ENCODE results near the gene SLC6A20.

SLC6A20 gene

DNA sequence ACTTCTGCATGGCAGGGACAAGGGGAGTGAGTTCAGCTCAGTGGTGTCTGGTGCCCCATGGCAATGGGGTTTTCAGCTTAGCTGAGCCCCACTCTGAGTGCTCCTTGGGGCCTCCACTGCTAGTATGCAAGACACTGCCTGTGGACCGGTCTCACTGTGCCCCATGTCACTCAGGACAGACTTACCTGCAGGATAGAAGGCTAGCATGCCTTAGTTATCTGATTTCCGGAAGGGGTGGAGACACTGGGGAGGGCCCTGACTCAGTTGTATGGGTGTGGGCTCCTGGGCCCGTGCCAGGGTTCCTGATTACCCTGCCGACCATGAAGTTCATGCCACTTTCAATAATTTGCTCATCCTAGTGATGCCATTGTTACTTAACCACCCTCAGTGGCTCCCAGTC lies 4.3 kb upstream of the SLC6A20 start:
- DNase-seq, result no peak

GRCh38 chr3:45799586-45799985 lies 3.2 kb upstream of the SLC6A20 start:
- DNase-seq, result no peak

GRCh38 chr3:45798034-45798433 lies 1.7 kb upstream of the SLC6A20 start:
- DNase-seq, result no peak

DNA sequence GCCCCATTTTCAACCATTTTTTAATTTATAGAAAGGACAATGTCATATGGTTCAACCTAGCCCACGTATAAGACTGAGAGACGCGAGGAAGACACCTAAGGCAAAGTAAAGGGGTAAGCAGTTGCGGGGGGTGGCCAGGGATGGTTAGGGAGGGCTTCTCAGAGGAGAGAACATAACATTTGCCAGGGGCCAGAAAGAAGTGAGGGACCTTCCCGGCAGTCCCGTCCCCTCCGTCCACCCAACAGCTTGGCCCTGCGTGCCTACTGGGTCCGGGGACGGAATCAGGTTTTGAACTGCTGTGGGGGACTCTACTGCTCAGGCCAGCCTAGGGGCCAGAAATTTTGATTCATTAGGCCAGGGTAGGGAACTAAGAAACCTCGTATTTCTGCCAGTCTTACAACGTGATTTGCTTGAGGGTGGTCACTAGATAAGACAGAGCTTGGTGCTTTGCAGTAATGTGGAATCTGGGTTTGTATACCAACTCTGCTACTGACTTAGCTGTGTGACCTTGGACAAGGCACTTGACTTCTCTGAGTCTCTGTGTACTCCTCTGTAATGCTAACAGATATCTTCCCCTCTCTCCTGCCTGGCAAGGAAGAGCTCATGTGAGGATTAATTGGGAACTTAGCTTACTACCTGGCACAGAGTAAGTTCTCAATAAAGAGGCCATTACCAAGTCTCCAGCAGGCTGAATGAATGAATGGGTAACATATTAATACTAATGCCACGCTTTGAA lies 734 bp upstream of the SLC6A20 start:
- no peak for DNase-seq

- no peak for DNase-seq
Observed at GRCh38 chr3:45795509-45795881, 841 bp downstream of the SLC6A20 start.

DNA sequence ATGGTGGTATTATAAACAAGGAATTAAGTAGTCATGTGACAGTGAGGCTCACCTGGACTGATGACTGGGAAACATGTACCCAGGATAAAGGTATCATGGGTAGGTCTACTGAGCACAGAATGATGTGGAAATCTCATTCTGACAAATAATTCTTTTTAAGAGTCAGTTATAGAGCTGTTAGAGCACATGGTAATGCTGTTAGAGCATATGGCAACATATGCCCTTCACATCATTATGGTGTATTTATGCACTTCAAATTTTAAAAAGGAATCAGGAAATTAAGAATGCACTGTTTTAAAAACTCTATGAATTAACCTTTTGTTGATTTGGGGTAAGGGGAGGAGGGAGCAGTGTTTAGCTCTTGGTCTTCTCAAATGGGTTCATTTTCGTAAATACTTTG lies 1.7 kb downstream of the SLC6A20 start:
- DNase-seq, result no peak

GRCh38 chr3:45794177-45794560 lies 2.2 kb downstream of the SLC6A20 start:
- DNase-seq, result no peak

DNA sequence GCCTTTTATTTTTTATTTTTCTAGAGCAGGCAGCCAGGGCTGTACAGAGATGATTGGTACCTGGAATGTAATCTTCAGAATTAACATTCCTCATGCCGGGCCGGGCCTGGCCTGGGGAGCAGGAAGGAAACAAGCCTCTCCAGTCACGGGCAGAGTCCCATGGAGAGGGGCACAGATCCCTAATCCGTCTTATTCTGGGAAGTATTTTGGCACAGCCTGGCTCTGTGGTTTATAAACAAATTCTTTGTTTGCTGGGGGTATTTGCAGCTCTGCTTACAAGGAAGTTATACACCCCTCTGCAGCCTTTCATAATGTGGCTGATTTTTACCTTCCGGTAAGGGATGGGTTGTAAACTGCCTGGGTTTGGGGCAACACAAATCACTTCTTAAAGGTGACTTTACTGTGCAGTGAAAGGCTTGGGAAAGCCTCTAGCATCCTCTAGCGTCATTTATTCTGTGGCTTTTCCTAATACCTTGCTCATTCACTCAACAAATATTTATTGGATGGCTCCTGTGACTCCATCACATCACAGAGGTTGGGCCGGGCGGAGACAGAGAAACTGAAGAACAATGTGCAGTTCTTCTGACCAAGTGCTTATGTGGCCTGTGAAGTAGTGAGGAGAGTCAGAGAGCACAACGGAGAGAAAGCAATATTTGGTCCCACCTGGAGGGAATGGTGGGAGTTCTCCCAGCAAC lies 2.7 kb downstream of the SLC6A20 start:
- DNase-seq, result no peak

DNA sequence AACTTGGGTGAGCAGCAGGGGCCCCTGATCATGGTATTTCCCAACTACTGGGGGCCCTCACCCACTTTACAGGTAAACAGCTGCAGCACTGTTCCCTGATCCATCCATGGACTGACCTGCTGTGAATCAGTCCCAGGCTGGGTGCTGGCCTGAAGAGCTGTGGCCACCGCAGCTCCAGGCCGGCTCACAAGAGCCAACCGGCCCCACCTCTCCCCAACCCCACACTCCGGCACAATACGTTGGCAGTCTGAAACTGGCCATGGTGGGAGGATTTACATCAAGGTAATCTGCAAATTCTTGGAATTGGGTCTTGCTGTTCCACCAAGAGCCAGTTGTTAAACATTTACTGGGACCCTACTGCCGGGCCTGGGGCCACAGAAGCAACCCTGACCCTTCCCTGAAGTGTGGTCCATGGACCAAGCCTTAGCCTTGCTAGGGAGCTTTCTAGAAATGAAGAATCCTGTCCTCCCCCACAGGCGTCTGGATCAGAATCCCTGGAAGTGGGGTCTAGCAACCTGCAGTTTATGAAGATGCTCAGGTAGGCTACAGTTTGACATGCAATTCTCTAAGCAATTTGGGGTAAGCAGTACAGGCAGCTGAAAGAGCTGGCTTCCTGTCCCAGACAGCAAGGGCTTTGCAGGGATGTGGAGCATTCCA lies 3.7 kb downstream of the SLC6A20 start:
- no peak for DNase-seq

- DNase-seq, result no peak
Observed at GRCh38 chr3:45792036-45792435, 4.3 kb downstream of the SLC6A20 start.

DNA sequence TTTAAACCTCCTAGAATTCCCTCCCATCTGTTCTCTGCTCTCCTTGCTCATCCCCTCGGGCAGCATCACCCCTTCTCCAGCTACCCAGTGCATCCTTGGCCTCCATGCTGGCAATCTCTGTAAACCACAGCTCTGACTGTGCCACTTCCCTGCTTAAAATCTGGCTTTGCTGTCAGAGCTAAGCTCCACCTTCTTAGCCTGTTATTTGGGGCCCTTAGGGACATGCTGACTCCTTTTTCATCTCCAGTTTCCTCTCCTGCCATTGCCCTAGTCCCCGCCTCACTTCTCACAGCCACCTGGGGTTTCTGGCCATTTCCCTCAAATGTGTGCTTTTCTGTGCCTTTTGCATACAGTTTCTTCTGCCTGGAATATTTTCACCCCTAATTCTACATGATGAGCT lies 5.7 kb downstream of the SLC6A20 start:
- no peak for DNase-seq

DNA sequence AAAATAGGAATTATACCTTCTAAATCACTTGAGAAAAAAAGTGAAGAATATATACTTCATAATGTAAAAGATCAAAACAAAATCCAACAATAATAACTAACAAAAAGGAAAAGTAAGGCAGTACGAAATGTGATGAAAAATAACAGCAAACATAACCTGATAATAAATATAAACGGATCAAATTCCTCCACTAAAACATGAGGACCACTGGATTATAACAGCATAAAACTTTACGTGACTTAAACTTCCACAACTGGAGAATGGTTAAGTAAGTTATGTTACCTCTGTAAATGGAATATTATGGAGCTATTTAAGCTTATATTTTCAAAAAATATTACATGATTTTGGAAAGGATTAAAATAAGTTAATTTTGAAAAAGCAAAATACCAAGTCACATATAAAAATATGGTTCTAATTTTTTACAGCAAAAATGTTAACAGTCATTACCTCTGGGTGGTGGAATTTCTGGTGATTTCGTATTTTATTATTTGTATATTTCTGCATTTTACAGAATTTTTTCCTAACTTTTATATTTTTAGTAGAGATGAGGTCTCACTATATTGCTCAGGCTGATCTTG lies 7.0 kb downstream of the SLC6A20 start:
- no peak for DNase-seq

DNA sequence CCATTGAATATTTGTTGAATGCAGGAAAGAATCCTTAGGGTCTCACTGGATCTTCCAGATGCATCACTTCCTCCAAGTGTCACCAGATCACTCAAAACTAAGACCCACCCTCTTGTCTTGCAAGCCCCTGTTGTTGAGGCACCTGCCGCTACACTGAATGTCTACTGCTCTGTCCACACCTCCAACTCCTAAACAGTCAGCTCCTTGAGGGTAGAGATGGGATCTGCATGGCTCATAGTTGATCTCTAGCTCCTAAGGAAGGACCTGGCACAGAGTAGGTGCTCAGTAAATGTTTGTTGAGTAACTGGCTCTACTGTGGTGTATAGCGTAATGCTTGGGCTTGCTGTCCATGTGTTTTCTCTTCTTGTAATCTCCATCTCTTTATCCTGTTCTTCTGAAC lies 8.8 kb downstream of the SLC6A20 start:
- DNase-seq, result no peak

DNA sequence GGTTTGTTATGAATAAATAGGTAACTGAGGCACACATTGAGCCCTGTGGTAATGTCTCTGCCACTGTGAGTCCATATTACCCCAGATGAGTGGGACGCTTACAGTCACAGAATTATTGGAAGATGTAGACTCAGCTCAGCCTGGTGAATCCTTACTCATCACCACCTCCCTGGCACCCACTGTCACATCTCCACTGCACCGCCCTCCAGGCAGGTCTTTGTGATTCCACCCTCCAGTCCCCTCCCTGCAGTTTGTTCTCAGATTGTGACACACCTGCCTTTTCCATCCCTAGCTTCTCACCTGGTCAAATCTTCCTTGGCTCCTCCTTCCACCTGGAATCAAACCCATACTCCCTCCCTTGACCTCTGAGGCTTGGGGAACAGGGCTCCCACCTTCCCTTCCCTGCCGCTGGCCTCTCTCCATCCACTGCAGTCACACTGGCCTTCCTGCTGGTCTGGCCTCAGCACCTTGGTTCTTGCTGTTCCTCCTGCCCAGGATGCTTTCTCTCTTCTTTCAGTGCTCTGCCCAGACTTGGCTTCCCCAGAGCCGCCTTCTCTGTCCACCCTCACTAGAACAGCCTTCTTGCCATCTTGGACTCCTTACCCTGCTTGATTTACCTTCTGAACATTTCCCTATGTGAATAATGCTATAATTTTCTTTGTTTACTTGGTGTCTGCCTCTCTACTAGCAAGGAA lies 9.4 kb downstream of the SLC6A20 start:
- no peak for DNase-seq

DNA sequence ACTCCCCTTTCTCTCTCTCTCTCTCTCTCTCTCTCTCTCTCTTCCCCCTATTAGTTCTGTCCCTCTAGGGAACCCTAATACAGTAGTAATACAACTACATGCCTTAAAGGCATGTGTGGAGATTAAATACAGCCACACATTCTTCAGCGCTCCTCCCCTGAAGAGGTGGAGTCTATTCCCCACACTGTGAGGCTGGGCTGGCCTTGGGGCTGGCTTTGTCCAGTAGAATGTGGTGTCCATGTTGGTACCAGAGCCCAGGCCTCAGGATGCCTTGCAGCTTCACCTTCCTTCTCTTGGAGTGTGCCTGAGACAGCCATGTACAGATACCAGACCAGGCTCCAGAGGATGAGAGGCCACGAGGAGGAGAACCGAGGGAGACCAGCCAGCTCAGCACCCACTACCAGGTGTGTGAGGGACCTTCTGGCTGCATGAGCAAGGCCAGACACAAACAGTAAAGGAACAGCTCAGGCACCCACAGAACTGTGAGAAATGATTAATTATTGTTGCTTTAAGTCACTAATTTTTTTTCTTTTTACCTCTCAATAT lies 10.7 kb downstream of the SLC6A20 start:
- no peak for DNase-seq

- DNase-seq, result no peak
Observed at GRCh38 chr3:45783667-45784066, 12.7 kb downstream of the SLC6A20 start.

DNA sequence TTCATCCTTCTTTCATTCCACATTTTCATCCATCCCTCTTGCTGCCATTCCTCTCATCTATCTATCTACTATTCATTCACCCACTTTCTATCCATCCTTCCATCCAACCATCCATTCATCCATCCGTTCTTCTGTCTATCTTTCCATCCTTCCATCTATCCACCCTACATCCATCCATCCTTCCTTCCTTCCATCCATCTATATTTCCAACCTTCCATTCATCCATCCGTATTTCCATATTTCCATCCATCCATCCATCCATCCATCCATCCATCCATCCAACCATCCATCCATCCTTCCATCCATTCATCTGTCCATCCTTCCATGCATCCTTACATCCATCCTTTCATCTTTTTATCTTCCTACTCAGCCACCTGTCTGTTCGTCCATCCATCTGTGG lies 14.0 kb downstream of the SLC6A20 start:
- DNase-seq, result no peak

DNA sequence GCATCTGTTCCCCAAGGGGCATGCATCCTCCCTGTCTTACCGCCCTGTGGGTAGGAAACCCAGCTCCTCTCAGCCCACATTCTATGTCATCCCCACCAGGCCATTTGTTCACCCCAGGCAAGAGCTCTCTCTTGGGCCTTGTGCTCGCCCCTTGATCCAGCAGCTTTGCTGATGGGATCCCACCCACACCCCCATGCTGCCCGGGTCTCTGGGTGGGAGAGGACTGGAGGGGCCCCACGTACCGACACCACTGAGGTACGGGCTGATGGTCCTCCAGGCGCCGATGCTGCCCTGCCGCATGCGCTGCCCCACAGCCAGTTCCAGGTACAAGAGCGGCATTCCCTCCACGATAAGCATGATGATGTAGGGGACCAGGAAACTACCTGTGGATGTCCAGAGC lies 14.5 kb downstream of the SLC6A20 start:
- DNase-seq, result no peak

DNA sequence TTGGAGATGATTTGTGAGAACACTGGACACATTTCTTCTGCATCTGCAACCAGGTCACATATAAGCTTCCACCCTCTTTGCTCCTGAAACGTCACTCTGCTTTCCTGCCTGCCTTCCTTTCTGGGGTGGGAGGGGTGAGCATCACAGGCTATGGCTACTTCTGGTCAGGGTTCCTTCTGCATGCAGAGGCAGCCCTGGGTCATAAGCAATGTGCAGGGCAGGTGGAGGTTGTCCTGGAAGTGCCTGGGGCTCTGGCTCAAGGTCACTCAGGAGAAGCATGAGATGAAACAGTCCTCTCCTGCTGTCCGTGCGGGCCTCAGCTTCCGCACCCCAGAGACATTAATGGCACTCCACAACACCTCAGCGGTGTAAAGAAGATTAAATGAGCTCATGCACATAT lies 15.1 kb downstream of the SLC6A20 start:
- DNase-seq, result no peak

- no peak for DNase-seq
Observed at GRCh38 chr3:45779746-45780735, 16.3 kb downstream of the SLC6A20 start.

DNA sequence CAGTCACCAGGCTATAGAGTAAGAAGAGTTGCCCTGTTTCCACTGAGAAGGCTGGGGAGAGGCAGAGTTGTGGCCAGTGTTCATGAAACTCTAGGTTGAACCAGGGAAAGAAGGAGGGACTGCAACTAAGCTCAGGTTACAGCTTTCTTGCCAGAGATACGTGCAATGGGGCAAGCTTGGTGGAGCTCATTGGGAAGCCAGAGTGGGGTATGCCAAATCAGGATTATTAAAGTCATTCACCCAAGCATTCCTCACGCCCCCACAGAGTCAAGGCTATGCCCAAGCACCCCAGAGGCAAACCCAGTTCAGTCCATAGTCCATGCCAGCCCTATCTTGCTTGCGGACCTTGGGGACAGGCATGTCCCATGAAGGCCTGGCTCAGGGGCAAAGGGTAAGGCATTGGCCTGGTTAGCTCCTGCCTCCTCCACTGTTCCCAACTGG lies 17.6 kb downstream of the SLC6A20 start:
- DNase-seq, result no peak
